Body of pancreas (tissue), 4 donors: ENCODE results near the gene LPAR1. TPM values are rescaled to one million over a fixed set of nuclear protein-coding genes. Genes with fewer than 3 reads are reported as not detected.

Source experiments
- ATAC-seq: fragments of 150-250 bp; one replicate; pipeline ENCODE4 v1.9.1; 2016
- DNase-seq, 4 donors: peaks; one replicate each; pipeline ENCODE4 v3.0.0-alpha.2; 2019
- H3K27ac ChIP-seq, 4 donors: fragments of 200-600 bp; sonication (generic); 1 replicate in 3 of 4; 2 replicates in 1 of 4; pipeline versions ENCODE4 v1.5.1 to v1.6.1; 2016 to 2019; ENCODE audit warnings: mild to moderate bottlenecking in 1 of 4, mixed read lengths in 1 of 4, moderate library complexity in 1 of 4
- H3K27me3 ChIP-seq, 2 donors: fragments of 200-600 bp; sonication (generic); one replicate each; pipeline ENCODE4 v1.6.0; 2016; ENCODE audit warnings: mild to moderate bottlenecking in 1 of 2
- H3K36me3 ChIP-seq, 2 donors: fragments of 200-600 bp; sonication (generic); replicated peaks in 1 of 2; 2 replicates each; pipeline ENCODE4 v1.5.1; 2016; ENCODE audit warnings: low read depth in 2 of 2; ENCODE audit not compliant: insufficient read depth in 1 of 2
- H3K4me1 ChIP-seq: fragments of 200-600 bp; sonication (generic); one replicate; pipeline ENCODE4 v1.6.0; 2016
- H3K4me3 ChIP-seq, 2 donors: fragments of 200-600 bp; sonication (generic); 1 replicate in 1 of 2; 2 replicates in 1 of 2; pipeline ENCODE4 v1.5.1; 2016 to 2019
- H3K9me3 ChIP-seq, 3 donors: fragments of 200-600 bp; sonication (generic); 1 replicate in 2 of 3; 2 replicates in 1 of 3; pipeline ENCODE4 v1.5.1; 2016
- POLR2A ChIP-seq, 3 donors: fragments of 450-650 bp; IDR thresholded peaks; one replicate each; pipeline ENCODE4 v1.6.1; 2016; ENCODE audit warnings: antibody characterized with exemption in 3 of 3, mild to moderate bottlenecking in 2 of 3
- WGBS, 2 donors: methylation state at CpG; one replicate each; pipeline ENCODE4 v1.1.5; 2017; 5-methylcytosine and 5-hydroxymethylcytosine counted together
- intact Hi-C: fragments of 100-400 bp; cut with DNase I; formaldehyde crosslinking; loops from one replicate; pipeline ENCODE4 v1.15.1; 2023
- total RNA-seq, 2 donors: library from RNA; depleted of rRNA; stranded (reverse); fragments of >200 nt; gene quantifications; one replicate each; pipeline ENCODE4 v1.1.0, GENCODE V29; 2016
- TF ChIP-seq, protein P1 (sequence below), 7 experiments: fragments of 450-650 bp in 4 of 7; fragments of 200-600 bp in 3 of 7; sonication (generic) in 3 of 7; IDR thresholded peaks; one replicate each; pipeline ENCODE4 v1.5.1; 2016 to 2019; ENCODE audit warnings: antibody characterized with exemption in 7 of 7

Gene LPAR1
- total RNA-seq, 2 donors from 2014 or later = 10.9 to 13.0 TPM

DNA sequence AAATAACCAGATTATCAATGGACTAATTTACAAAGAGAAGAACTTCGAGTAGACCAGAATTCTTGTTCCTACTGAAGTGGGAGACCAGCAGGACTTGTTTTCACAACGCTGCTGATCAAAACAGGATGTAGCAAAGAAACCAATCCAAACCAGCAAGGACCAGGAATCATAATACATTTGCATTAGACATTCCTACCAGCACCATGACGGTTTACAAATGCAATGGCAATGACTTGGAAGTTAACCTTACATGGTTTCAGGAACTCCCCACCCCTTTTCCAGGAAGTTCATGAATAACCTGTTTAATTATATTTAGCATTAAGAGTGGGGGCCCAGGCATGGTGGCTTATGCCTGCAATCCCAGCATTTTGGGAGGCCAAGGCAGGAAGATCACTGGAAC is 100.0 kb downstream of the LPAR1 start:
- intact Hi-C loops = no loop called here
- H3K36me3 ChIP-seq = no peaks in the 10 kb centered on the region
- H3K9me3 ChIP-seq = no peaks in the 10 kb centered on the region
- no peak for DNase-seq
- TF ChIP-seq, protein P1, sequence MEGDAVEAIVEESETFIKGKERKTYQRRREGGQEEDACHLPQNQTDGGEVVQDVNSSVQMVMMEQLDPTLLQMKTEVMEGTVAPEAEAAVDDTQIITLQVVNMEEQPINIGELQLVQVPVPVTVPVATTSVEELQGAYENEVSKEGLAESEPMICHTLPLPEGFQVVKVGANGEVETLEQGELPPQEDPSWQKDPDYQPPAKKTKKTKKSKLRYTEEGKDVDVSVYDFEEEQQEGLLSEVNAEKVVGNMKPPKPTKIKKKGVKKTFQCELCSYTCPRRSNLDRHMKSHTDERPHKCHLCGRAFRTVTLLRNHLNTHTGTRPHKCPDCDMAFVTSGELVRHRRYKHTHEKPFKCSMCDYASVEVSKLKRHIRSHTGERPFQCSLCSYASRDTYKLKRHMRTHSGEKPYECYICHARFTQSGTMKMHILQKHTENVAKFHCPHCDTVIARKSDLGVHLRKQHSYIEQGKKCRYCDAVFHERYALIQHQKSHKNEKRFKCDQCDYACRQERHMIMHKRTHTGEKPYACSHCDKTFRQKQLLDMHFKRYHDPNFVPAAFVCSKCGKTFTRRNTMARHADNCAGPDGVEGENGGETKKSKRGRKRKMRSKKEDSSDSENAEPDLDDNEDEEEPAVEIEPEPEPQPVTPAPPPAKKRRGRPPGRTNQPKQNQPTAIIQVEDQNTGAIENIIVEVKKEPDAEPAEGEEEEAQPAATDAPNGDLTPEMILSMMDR (IDR thresholded peaks at IDR 0.05) = no peak
- no peak for TF ChIP-seq POLR2A (IDR thresholded peaks at IDR 0.05)
- no peak for ATAC-seq
- no peak overlapping the region for H3K27ac ChIP-seq
- 59 to 65% methylated on average over 3 of the region's 3 CpGs for WGBS, 2 donors
- peaks cover 7% of the 10 kb centered on the region for H3K4me1 ChIP-seq
- H3K27me3 ChIP-seq = no peaks in the 10 kb centered on the region
- no peak overlapping the region for H3K4me3 ChIP-seq

DNA sequence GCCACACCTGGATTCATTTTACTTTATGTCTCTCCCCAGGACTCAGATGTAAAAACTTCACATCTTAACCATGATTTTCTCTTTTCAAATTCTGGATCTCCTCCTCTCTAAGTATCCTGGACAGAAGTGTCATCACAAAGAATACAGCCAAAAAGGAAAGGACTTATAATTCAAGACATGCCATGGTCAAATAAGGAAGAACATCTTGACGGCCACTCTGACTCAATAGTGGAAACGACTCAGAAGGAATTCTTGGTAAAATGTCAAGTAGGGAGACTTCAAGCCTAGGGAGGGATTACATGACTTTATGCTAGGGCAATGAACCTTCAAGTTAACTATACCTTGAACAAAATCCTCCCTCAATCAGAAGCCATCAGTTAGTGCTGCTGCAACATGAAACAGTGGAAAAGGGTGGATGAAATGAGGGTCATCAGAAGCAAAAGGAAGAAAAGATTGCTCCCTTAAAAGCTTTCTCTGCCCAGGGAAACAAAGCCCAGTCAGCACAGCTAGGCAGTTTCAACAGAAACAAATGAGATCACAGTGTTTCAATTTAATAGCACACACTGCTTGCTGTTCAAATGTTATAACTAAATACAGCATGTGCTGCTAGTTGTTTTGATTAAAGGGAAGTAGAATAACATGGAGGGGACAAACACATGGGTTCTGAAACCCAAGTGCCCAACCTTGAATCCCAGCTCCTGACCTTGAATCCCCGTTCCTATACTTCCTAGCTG is 101.4 kb downstream of the LPAR1 start:
- DNase-seq (no peak), ATAC-seq (no peak)
- TF ChIP-seq, protein P1 (IDR thresholded peaks at IDR 0.05) = no peak
- intact Hi-C loops = no loop called here
- no peaks in the 10 kb centered on the region for H3K9me3 ChIP-seq
- H3K4me1 ChIP-seq = peaks cover 7% of the 10 kb centered on the region
- no peak overlapping the region for H3K4me3 ChIP-seq
- no peaks in the 10 kb centered on the region for H3K27me3 ChIP-seq
- no peaks in the 10 kb centered on the region for H3K36me3 ChIP-seq
- 69 to 71% methylated on average over 3 of the region's 3 CpGs for WGBS, 2 donors
- no peak overlapping the region for H3K27ac ChIP-seq

DNA sequence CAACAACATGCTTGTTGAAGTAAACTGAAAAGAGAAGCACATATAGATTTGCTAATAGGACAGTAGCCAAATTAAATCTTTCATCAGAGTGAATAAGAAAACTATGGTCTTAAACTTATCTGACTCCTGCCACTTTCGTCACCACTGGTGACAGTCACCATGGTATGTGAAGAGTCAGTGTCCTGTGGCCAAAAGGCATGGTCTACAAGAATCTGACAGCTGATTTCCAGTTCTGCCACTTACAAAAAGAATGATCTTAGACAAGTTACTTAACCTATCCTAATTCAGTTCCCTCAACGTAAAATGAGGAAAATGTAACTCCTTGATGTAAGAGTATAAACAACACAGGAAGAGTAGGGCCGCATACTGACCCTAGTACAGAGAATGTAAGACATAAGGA is 102.0 kb downstream of the LPAR1 start:
- Histone ChIP-seq H3K27ac (no peak overlapping the region), H3K27me3 (no peaks in the 10 kb centered on the region), H3K4me3 (no peak overlapping the region), H3K4me1 (peaks cover 7% of the 10 kb centered on the region), H3K36me3 (no peaks in the 10 kb centered on the region), H3K9me3 (no peaks in the 10 kb centered on the region)
- intact Hi-C loops = no loop called here
- ATAC-seq = no peak
- TF ChIP-seq, protein P1 (IDR thresholded peaks at IDR 0.05) = no peak
- TF ChIP-seq POLR2A (IDR thresholded peaks at IDR 0.05) = no peak
- DNase-seq = no peak
- WGBS, 2 donors = 90 to 92% methylated on average over 3 of the region's 3 CpGs

DNA sequence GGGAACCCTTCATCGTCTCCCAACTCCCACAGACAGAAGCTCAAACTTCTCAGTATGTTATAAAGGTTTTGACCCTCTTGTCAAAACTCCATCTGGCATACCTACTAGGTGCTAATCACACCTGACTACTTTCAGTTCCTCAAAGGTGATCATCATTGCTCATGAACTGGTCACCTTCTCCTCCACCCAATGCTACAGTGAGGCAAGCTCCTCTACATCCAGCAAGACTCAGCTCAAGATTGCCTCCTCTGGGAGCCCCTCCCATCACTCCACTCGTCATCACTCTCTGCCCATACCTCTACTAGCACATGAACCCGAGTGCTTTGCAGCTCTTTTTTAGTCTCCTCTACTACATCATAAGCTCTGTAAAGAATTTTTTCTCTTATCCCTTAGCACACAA is 102.4 kb downstream of the LPAR1 start:
- 68 to 84% methylated on average over 3 of the region's 3 CpGs for WGBS, 2 donors
- H3K4me1 ChIP-seq = peaks cover 7% of the 10 kb centered on the region
- no peak for ATAC-seq
- H3K9me3 ChIP-seq = no peaks in the 10 kb centered on the region
- no peaks in the 10 kb centered on the region for H3K36me3 ChIP-seq
- no peak for TF ChIP-seq POLR2A (IDR thresholded peaks at IDR 0.05)
- TF ChIP-seq, protein P1 (IDR thresholded peaks at IDR 0.05) = no peak
- no peaks in the 10 kb centered on the region for H3K27me3 ChIP-seq
- intact Hi-C loops = no loop called here
- H3K27ac ChIP-seq = no peak overlapping the region
- H3K4me3 ChIP-seq = no peak overlapping the region
- no peak for DNase-seq
